GM21526 (cell line): Measurements from ENCODE around the gene WNT3A.
"Not testable (repeated sequence)": the region's sequence is repeated elsewhere in the genome, so short reads cannot be mapped to it uniquely, and the experiment has no call there.

Experiments used
- ATAC-seq: cut with Tn5 transposase; IDR thresholded peaks from one replicate; pipeline ENCODE4 v1.9.1; 2021; ENCODE audit warnings: moderate library complexity; ENCODE audit not compliant: unreplicated experiment, low FRiP score

The WNT3A gene

GRCh38 chr1:228006786-228007048 is at the start of gene WNT3A:
TSS of gene WNT3A (plus strand) at chr1:228006998. CDS start at chr1:228007129, 131 bp downstream.
- ATAC-seq: no peak

- no peak for ATAC-seq
Measured at GRCh38 chr1:227958617-227959324, 48.0 kb upstream of the WNT3A start.

- ATAC-seq: no peak
Measured at GRCh38 chr1:227959325-227959860, 47.4 kb upstream of the WNT3A start.

GRCh38 chr1:227961651-227962466 is 44.9 kb upstream of the WNT3A start:
- ATAC-seq: no peak

- not testable (repeated sequence) for ATAC-seq
Measured at GRCh38 chr1:227966733-227967132, 40.1 kb upstream of the WNT3A start.

GRCh38 chr1:227967815-227968214 is 39.0 kb upstream of the WNT3A start:
- ATAC-seq: not testable (repeated sequence)

GRCh38 chr1:227970076-227970995 is 36.5 kb upstream of the WNT3A start:
- not testable (repeated sequence) for ATAC-seq

- not testable (repeated sequence) for ATAC-seq
Measured at GRCh38 chr1:227971216-227971615, 35.6 kb upstream of the WNT3A start.

- ATAC-seq: not testable (repeated sequence)
Measured at GRCh38 chr1:227971643-227972282, 35.0 kb upstream of the WNT3A start.

- not testable (repeated sequence) for ATAC-seq
Measured at GRCh38 chr1:227972283-227972679, 34.5 kb upstream of the WNT3A start.

GRCh38 chr1:227972843-227973374 is 33.9 kb upstream of the WNT3A start:
- ATAC-seq: not testable (repeated sequence)

GRCh38 chr1:227973724-227974288 is 33.0 kb upstream of the WNT3A start:
- not testable (repeated sequence) for ATAC-seq

- ATAC-seq: not testable (repeated sequence)
Measured at GRCh38 chr1:227975583-227976283, 31.1 kb upstream of the WNT3A start.

GRCh38 chr1:227987181-227987580 is 19.6 kb upstream of the WNT3A start:
- no peak for ATAC-seq

- ATAC-seq: no peak
Measured at GRCh38 chr1:227994632-227995300, 12.0 kb upstream of the WNT3A start.

GRCh38 chr1:227996187-227996950 is 10.4 kb upstream of the WNT3A start:
- no peak for ATAC-seq

- ATAC-seq: no peak
Measured at GRCh38 chr1:227998374-227999055, 8.3 kb upstream of the WNT3A start.
